ENCODE measurements around the gene ARHGAP6.

ARHGAP6 gene

DNA sequence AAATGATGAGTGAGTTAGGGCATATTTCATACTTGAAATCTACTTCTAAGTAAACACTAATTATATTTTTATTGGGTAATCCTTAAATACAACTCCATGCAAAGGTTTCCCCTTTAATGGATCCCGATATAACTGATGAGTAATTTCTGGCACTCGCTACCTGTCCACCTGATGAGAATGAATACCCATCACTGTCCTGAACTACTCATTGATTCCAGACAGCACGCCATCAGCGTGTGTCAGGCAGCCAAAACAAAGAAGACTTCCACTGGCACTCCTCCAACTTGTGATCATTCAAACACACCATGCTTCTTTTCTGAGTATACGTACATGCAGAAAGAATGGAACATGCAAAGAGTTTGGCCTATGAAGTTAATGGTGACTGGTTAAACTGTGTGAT, 485.1 kb downstream of the ARHGAP6 start:
- TF ChIP-seq, protein P1, sequence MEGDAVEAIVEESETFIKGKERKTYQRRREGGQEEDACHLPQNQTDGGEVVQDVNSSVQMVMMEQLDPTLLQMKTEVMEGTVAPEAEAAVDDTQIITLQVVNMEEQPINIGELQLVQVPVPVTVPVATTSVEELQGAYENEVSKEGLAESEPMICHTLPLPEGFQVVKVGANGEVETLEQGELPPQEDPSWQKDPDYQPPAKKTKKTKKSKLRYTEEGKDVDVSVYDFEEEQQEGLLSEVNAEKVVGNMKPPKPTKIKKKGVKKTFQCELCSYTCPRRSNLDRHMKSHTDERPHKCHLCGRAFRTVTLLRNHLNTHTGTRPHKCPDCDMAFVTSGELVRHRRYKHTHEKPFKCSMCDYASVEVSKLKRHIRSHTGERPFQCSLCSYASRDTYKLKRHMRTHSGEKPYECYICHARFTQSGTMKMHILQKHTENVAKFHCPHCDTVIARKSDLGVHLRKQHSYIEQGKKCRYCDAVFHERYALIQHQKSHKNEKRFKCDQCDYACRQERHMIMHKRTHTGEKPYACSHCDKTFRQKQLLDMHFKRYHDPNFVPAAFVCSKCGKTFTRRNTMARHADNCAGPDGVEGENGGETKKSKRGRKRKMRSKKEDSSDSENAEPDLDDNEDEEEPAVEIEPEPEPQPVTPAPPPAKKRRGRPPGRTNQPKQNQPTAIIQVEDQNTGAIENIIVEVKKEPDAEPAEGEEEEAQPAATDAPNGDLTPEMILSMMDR (IDR thresholded peaks at IDR 0.05; ENCODE audit: low read depth, low read length, missing control alignments) = no peak
- DNase-seq (ENCODE audit: low read depth) = no peak
- in situ Hi-C loops (cut with HindIII; ENCODE audit: low sequenced_read_pairs) = no loop called here
- H3K4me3 ChIP-seq (ENCODE audit: low read depth, low read length) = no peak overlapping the region

DNA sequence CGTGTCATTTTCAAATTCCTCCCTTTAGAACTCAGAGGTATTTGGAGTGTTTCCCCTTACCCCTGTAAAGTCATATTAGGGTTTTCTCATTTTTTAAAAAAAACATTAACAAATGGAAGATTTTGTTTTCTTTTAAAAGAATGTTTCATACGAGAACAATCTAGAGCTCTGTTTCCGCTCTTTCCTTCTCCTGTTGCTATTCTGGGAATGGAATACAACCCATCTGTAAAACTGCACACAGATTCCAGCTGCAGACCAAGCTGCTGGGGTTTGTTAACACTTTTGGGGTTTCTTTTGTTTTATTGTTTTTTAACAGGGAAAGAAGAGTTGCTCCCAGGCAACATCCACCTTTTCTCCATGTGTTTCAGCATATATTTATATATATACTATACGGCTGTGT, 493.3 kb downstream of the ARHGAP6 start:
- no peak overlapping the region for H3K4me3 ChIP-seq (ENCODE audit: low read depth, low read length)
- in situ Hi-C loops (cut with HindIII; ENCODE audit: low sequenced_read_pairs) = loop anchor here (25.0 kb wide), 1 partner anchor 365 kb away; no protein-coding TSS in a partner anchor
- DNase-seq (ENCODE audit: low read depth) = no peak
- TF ChIP-seq, protein P1 (IDR thresholded peaks at IDR 0.05; ENCODE audit: low read depth, low read length, missing control alignments) = no peak

DNA sequence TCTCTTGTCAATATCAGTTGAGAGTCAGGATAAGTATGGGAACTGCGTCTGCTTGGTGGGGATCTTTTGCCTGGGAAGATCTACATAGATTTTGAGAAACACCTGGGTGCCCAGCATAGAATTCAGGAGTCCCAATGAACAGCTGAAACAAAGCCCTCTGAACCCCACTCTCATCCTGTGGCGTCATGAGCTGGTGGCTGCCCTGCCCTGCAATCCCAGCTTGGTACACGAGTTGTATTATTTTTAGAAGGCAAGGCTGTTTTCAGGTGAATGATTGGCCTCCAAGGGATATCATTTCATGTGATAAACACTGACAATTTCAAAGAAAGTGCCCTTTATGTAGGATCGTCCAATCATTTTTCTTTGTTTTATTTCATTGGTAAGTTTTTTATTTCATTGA, 493.8 kb downstream of the ARHGAP6 start:
- DNase-seq (ENCODE audit: low read depth) = no peak
- in situ Hi-C loops (cut with HindIII; ENCODE audit: low sequenced_read_pairs) = loop anchor here (25.0 kb wide), 1 partner anchor 365 kb away; no protein-coding TSS in a partner anchor
- H3K4me3 ChIP-seq (ENCODE audit: low read depth, low read length) = no peak overlapping the region
- TF ChIP-seq, protein P1 (IDR thresholded peaks at IDR 0.05; ENCODE audit: low read depth, low read length, missing control alignments) = no peak

DNA sequence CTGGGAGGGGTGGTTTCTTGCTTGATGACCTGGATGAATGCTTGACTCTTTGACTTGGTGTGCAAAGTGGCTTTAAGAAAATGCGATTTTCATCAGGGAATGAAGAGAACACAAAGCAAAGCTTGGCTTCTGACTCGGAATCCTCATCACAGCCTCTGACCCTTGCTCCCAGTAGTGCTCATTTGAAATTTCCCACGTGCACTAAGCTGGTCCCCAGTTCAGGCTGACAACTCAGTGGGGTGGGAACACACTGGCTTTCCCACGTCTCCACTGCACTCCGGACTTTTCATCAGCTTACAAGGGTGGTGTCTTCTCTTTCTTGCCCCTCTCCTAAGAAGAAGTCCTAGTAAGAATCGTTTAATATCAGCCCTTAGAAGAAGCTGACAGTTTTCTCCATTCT, 501.3 kb downstream of the ARHGAP6 start:
- no peak overlapping the region for H3K4me3 ChIP-seq (ENCODE audit: low read depth, low read length)
- in situ Hi-C loops (cut with HindIII; ENCODE audit: low sequenced_read_pairs) = loop anchor here (25.0 kb wide), 1 partner anchor 373 kb away; no protein-coding TSS in a partner anchor
- TF ChIP-seq, protein P1 (IDR thresholded peaks at IDR 0.05; ENCODE audit: low read depth, low read length, missing control alignments) = no peak
- DNase-seq (ENCODE audit: low read depth) = no peak

DNA sequence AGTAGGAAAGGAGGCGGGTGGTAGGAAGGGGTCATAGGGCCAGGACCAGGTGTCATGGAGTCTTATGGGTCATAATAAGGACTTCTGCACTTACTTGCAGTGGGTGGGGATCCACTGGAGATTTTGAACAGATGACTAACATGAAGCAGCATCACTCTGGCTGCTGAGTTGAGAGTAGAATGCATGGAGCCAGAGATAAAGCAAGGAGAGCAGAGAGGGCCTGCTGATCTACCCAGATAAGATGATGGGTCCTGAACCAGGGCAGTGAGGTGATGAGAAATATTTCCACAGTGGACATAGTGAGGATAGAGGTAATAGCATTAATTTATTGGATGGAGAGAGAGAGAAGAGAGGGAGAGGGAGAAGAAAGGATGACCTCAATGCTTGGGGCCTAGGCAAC, 506.6 kb downstream of the ARHGAP6 start:
- H3K4me3 ChIP-seq (ENCODE audit: low read depth, low read length) = no peak overlapping the region
- no peak for DNase-seq (ENCODE audit: low read depth)
- in situ Hi-C loops (cut with HindIII; ENCODE audit: low sequenced_read_pairs) = loop anchor here (25.0 kb wide), 1 partner anchor 378 kb away; no protein-coding TSS in a partner anchor
- TF ChIP-seq, protein P1 (IDR thresholded peaks at IDR 0.05; ENCODE audit: low read depth, low read length, missing control alignments) = no peak

DNA sequence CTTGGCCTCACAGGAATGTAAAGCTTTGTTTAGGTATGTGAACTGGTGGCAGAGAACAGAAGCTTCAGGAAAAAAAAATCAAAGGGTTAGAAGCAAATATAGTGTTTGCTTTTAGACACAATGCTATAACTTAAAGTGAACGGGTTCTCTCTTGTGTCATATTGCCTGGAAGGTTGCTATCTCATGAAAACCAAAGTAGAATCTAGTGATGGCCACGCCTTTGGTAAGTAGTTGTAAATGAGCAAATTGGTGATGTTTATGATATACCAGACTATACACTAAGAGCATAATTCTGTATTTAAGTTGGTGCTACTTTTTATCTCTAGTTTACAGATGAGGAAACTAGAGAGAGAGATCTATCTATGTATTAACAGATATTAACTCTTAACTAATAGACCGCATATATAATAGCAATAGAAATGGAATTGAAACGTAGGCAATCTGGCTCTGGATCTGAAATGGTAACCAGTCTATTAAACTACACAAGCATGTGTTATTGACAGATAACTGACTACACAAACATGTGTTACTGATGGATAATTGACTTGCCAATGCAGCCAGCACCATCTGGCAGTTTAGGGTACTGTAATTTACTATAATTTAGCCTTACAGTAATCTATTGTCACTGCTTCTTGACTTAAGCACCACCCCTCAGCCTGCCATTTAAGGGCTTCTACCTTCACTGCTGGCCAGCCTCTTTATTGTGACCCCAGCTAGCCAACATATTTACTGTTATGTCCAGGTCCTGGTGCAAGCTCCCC, 513.7 kb downstream of the ARHGAP6 start:
- H3K4me3 ChIP-seq (ENCODE audit: low read depth, low read length) = no peak overlapping the region
- TF ChIP-seq, protein P1 (IDR thresholded peaks at IDR 0.05; ENCODE audit: low read depth, low read length, missing control alignments) = no peak
- peak; percentile 2 for DNase-seq (ENCODE audit: low read depth)
- in situ Hi-C loops (cut with HindIII; ENCODE audit: low sequenced_read_pairs) = loop anchor here (5.0 to 25.0 kb wide), 2 partner anchors 35 to 385 kb away; no protein-coding TSS in a partner anchor
